Measurements from ENCODE around the gene AP1G2. TPM values are rescaled to one million over a fixed set of nuclear protein-coding genes. Genes with fewer than 3 reads are reported as not detected.
A peak's percentile ranks its signal among the peaks of the same experiment; 100 is the strongest.
"Not testable (repeated sequence)": the region's sequence is repeated elsewhere in the genome, so short reads cannot be mapped to it uniquely, and the experiment has no call there.

AP1G2 gene
- total and polyA plus RNA-seq, 2 of the 13 experiments (the other 11 are each of a cell fraction or from before 2014, with no cell fraction given), result 96.9 to 611 TPM

DNA sequence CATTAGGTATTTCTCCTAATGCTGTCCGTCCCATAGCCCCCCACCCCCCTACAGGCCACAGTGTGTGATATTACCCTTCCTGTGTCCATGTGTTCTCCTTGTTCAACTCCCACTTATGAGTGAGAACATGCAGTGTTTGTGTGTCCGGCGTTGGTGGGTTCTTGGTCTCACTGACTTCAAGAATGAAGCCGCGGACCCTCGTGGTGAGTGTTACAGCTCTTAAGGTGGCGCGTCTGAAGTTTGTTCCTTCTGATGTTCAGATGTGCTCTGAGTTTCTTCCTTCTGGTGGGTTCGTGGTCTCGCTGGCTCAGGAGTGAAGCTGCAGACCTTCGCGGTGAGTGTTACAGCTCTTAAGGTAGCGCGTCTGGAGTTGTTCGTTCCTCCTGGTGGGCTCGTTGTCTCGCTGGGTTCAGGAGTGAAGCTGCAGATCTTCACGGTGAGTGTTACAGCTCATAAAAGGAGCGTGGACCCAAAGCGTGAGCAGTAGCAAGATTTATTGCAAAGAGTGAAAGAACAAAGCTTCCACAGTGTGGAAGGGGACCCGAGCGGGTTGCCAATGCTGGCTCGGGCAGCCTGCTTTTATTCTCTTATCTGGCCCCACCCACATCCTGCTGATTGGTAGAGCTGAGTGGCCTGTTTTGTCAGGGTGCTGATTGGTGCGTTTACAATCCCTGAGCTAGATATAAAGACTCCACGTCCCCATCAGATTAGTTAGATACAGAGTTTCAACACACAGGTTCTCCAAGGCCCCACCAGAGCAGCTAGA is 16.4 kb upstream of the AP1G2 start (continued):
- peak; percentile 95; the same call in 1 of the 2 replicates for TF ChIP-seq ZNF816 (CRISPR knock-in tag; IDR thresholded peaks at IDR 0.05; ENCODE audit: borderline replicate concordance)
- peak; percentile 98 for TF ChIP-seq TMF1 (CRISPR knock-in tag; IDR thresholded peaks at IDR 0.05; ENCODE audit: low read depth)
- TF ChIP-seq IKZF4 (CRISPR knock-in tag; IDR thresholded peaks at IDR 0.05; ENCODE audit: borderline replicate concordance, low read depth, not compliant biosample characterization), result peak; percentile 90
- TF ChIP-seq ZNF264 (CRISPR knock-in tag; IDR thresholded peaks at IDR 0.05), result peak; percentile 82
- peak; percentile 93; the same call in 1 of the 2 replicates for TF ChIP-seq ETV6 (CRISPR knock-in tag; conservative IDR thresholded peaks at IDR 0.05)
- peak; percentile 63; the same call in 1 of the 2 replicates for TF ChIP-seq LCORL (IDR thresholded peaks at IDR 0.05)
- peak; percentile 80 for TF ChIP-seq LCORL (CRISPR knock-in tag; IDR thresholded peaks at IDR 0.05)
- TF ChIP-seq, protein P1, sequence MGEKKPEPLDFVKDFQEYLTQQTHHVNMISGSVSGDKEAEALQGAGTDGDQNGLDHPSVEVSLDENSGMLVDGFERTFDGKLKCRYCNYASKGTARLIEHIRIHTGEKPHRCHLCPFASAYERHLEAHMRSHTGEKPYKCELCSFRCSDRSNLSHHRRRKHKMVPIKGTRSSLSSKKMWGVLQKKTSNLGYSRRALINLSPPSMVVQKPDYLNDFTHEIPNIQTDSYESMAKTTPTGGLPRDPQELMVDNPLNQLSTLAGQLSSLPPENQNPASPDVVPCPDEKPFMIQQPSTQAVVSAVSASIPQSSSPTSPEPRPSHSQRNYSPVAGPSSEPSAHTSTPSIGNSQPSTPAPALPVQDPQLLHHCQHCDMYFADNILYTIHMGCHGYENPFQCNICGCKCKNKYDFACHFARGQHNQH (CRISPR knock-in tag; IDR thresholded peaks at IDR 0.05), result peak; percentile 97
- TF ChIP-seq GFI1 (CRISPR knock-in tag; IDR thresholded peaks at IDR 0.05; ENCODE audit: borderline replicate concordance), result peak; percentile 94
- TF ChIP-seq ZNF501 (CRISPR knock-in tag; IDR thresholded peaks at IDR 0.05), result peak; percentile 93
- TF ChIP-seq REL (CRISPR knock-in tag; conservative IDR thresholded peaks at IDR 0.05), result peak; percentile 86; the same call in 1 of the 2 replicates
- TF ChIP-seq, protein P2, sequence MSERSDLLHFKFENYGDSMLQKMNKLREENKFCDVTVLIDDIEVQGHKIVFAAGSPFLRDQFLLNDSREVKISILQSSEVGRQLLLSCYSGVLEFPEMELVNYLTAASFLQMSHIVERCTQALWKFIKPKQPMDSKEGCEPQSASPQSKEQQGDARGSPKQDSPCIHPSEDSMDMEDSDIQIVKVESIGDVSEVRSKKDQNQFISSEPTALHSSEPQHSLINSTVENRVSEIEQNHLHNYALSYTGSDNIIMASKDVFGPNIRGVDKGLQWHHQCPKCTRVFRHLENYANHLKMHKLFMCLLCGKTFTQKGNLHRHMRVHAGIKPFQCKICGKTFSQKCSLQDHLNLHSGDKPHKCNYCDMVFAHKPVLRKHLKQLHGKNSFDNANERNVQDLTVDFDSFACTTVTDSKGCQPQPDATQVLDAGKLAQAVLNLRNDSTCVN (CRISPR knock-in tag; IDR thresholded peaks at IDR 0.05; ENCODE audit: borderline replicate concordance), result peak; percentile 87
- TF ChIP-seq ZFP37 (CRISPR knock-in tag; IDR thresholded peaks at IDR 0.05; ENCODE audit: borderline replicate concordance), result peak; percentile 97; the same call in 1 of the 2 replicates
- TF ChIP-seq AHR (CRISPR knock-in tag; IDR thresholded peaks at IDR 0.05), result peak; percentile 95; the same call in 1 of the 2 replicates
- TF ChIP-seq, protein P3, sequence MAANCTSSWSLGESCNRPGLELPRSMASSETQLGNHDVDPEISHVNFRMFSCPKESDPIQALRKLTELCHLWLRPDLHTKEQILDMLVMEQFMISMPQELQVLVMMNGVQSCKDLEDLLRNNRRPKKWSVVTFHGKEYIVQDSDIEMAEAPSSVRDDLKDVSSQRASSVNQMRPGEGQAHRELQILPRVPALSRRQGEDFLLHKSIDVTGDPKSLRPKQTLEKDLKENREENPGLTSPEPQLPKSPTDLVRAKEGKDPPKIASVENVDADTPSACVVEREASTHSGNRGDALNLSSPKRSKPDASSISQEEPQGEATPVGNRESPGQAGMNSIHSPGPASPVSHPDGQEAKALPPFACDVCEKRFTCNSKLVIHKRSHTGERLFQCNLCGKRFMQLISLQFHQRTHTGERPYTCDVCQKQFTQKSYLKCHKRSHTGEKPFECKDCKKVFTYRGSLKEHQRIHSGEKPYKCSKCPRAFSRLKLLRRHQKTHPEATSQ (CRISPR knock-in tag; IDR thresholded peaks at IDR 0.05; ENCODE audit: borderline replicate concordance), result peak; percentile 94
- TF ChIP-seq, protein P4, sequence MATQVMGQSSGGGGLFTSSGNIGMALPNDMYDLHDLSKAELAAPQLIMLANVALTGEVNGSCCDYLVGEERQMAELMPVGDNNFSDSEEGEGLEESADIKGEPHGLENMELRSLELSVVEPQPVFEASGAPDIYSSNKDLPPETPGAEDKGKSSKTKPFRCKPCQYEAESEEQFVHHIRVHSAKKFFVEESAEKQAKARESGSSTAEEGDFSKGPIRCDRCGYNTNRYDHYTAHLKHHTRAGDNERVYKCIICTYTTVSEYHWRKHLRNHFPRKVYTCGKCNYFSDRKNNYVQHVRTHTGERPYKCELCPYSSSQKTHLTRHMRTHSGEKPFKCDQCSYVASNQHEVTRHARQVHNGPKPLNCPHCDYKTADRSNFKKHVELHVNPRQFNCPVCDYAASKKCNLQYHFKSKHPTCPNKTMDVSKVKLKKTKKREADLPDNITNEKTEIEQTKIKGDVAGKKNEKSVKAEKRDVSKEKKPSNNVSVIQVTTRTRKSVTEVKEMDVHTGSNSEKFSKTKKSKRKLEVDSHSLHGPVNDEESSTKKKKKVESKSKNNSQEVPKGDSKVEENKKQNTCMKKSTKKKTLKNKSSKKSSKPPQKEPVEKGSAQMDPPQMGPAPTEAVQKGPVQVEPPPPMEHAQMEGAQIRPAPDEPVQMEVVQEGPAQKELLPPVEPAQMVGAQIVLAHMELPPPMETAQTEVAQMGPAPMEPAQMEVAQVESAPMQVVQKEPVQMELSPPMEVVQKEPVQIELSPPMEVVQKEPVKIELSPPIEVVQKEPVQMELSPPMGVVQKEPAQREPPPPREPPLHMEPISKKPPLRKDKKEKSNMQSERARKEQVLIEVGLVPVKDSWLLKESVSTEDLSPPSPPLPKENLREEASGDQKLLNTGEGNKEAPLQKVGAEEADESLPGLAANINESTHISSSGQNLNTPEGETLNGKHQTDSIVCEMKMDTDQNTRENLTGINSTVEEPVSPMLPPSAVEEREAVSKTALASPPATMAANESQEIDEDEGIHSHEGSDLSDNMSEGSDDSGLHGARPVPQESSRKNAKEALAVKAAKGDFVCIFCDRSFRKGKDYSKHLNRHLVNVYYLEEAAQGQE (IDR thresholded peaks at IDR 0.05; ENCODE audit: borderline replicate concordance in 1 of 2, low read depth in 1 of 2, low read length in 2 of 2), result peak in 1 of 2 experiments; percentile 70; a peak in 2 of 4 replicates
- TF ChIP-seq TOPORS (CRISPR knock-in tag; IDR thresholded peaks at IDR 0.05), result peak; percentile 97
- TF ChIP-seq GABPB1 (CRISPR knock-in tag; IDR thresholded peaks at IDR 0.05), result peak; percentile 49; the same call in 1 of the 2 replicates
- TF ChIP-seq EEA1 (CRISPR knock-in tag; IDR thresholded peaks at IDR 0.05; ENCODE audit: borderline replicate concordance), result peak; percentile 86
- TF ChIP-seq TCF12 (IDR thresholded peaks at IDR 0.05), result not testable (repeated sequence)
- peak; percentile 89; the same call in 1 of the 2 replicates for TF ChIP-seq TCF12 (CRISPR knock-in tag; IDR thresholded peaks at IDR 0.05)
- peak; percentile 100 for TF ChIP-seq FIP1L1 (IDR thresholded peaks at IDR 0.05; ENCODE audit: borderline replicate concordance, insufficient read depth, low read depth, low read length)
